A549 (cell line): ENCODE measurements around the gene CKAP2L. TPM values are rescaled to one million over a fixed set of nuclear protein-coding genes. Genes with fewer than 3 reads are reported as not detected.

Experiments
- ATAC-seq, 2 experiments: fragments of 200-7000 bp in 1 of 2; fragments of >200 bp in 1 of 2; cut with Nextera tagmentation in 1 of 2; cut with Tn5 transposase in 1 of 2; 3 replicates each; pipeline versions ENCODE4 v1.8.0 to v1.9.1; 2018 to 2020; ENCODE audit warnings: mild to moderate bottlenecking in 1 of 2, moderate library complexity in 1 of 2
- CTCF ChIA-PET: fragments of 300-600 bp; sonication (Branson Sonifier 250); formaldehyde crosslinking; extraction: SDS; loops from one replicate; lab custom pipeline; 2021; ENCODE audit warnings: antibody characterized with exemption, inconsistent platforms; lab: Yijun Ruan, JAX
- POLR2A ChIA-PET: fragments of 350-600 bp; formaldehyde crosslinking; extraction: SDS; loops from one replicate; lab custom pipeline; 2021; ENCODE audit warnings: antibody characterized with exemption, inconsistent platforms; lab: Yijun Ruan, JAX
- DNase-seq, 2 experiments: peaks; one replicate each; pipeline versions ENCODE4 v3.0.0 to v3.0.0-alpha.2; 2011 to 2016; ENCODE audit warnings: low read depth in 1 of 2, low spot score in 1 of 2
- FAIRE-seq: peaks from 2 replicates; lab custom pipeline; 2011; peaks lifted over from hg19 to GRCh38; lab: Jason Lieb, UNC
- H3K27ac ChIP-seq, 2 experiments: fragments of >200 bp; sonication (Bioruptor Twin); formaldehyde crosslinking; 3 replicates each; pipeline ENCODE4 v1.5.1; 2016 to 2017
- H3K4me1 ChIP-seq: fragments of >200 bp; sonication (Bioruptor Twin); formaldehyde crosslinking; 3 replicates; pipeline ENCODE4 v1.6.1; 2016
- H3K4me2 ChIP-seq: fragments of >200 bp; sonication (Bioruptor Twin); formaldehyde crosslinking; 3 replicates; pipeline ENCODE4 v1.6.1; 2016
- H3K4me3 ChIP-seq: fragments of >200 bp; sonication (Bioruptor Twin); formaldehyde crosslinking; 3 replicates; pipeline ENCODE4 v1.5.1; 2016
- H3K9me3 ChIP-seq: fragments of >200 bp; sonication (Bioruptor Twin); formaldehyde crosslinking; 3 replicates; pipeline ENCODE4 v1.6.1; 2016
- BHLHE40 ChIP-seq: IDR thresholded peaks from 2 replicates; pipeline ENCODE4 v1.6.1; 2012; ENCODE audit warnings: low read depth, low read length, inconsistent platforms
- CBX2 ChIP-seq: fragments of 200-600 bp; sonication (generic); IDR thresholded peaks from 2 replicates; pipeline ENCODE4 v1.6.1; 2016; ENCODE audit warnings: low read depth, mild to moderate bottlenecking, borderline replicate concordance
- CEBPB ChIP-seq, 2 experiments: fragments of >200 bp in 1 of 2; sonication (Bioruptor Twin) in 1 of 2; formaldehyde crosslinking in 1 of 2; IDR thresholded peaks; 2 replicates each; pipeline ENCODE4 v1.6.1; 2012 to 2016
- EHMT2 ChIP-seq: fragments of 200-600 bp; sonication (generic); IDR thresholded peaks from 2 replicates; pipeline ENCODE4 v1.6.1; 2016; ENCODE audit warnings: antibody characterized with exemption, low read depth, mild to moderate bottlenecking, moderate library complexity
- EP300 ChIP-seq, 2 experiments: fragments of >200 bp; sonication (Bioruptor Twin); formaldehyde crosslinking; IDR thresholded peaks; 2 replicates in 1 of 2; 3 replicates in 1 of 2; pipeline ENCODE4 v1.6.1; 2016 to 2017
- HOXB13 ChIP-seq: fragments of 250-450 bp; sonication (Bioruptor Pico); IDR thresholded peaks from 2 replicates; pipeline ENCODE4 v1.5.0; 2020; ENCODE audit warnings: low read depth, mild to moderate bottlenecking, moderate library complexity
- HOXB5 ChIP-seq: fragments of 250-450 bp; sonication (Bioruptor Pico); IDR thresholded peaks from 2 replicates; pipeline ENCODE4 v1.5.0; 2020; ENCODE audit warnings: mild to moderate bottlenecking, moderate library complexity
- JUN ChIP-seq, 2 experiments: fragments of >200 bp; sonication (Bioruptor Twin); formaldehyde crosslinking; IDR thresholded peaks; 2 replicates in 1 of 2; 3 replicates in 1 of 2; pipeline ENCODE4 v1.6.1; 2016 to 2017
- JUNB ChIP-seq: fragments of >200 bp; sonication (Bioruptor Twin); formaldehyde crosslinking; IDR thresholded peaks from 2 replicates; pipeline ENCODE4 v1.6.1; 2016
- KDM1A ChIP-seq: fragments of 200-600 bp; sonication (generic); IDR thresholded peaks from 2 replicates; pipeline ENCODE4 v1.6.1; 2016; ENCODE audit warnings: low read depth, mild to moderate bottlenecking
- MAFK ChIP-seq: fragments of 450-650 bp; IDR thresholded peaks from 2 replicates; pipeline ENCODE4 v1.6.1; 2014; ENCODE audit not compliant: partially characterized antibody
- NR3C1 ChIP-seq: fragments of >200 bp; sonication (Bioruptor Twin); formaldehyde crosslinking; IDR thresholded peaks from 3 replicates; pipeline ENCODE4 v1.6.1; 2017
- POLR2A ChIP-seq: IDR thresholded peaks from 2 replicates; pipeline ENCODE4 v1.6.1; 2012; ENCODE audit warnings: mild to moderate bottlenecking, low read length
- RAD21 ChIP-seq, 2 experiments: fragments of >200 bp in 1 of 2; sonication (Bioruptor Twin) in 1 of 2; formaldehyde crosslinking in 1 of 2; IDR thresholded peaks in 1 of 2; conservative IDR thresholded peaks in 1 of 2; 2 replicates in 1 of 2; 3 replicates in 1 of 2; pipeline ENCODE4 v1.6.1; 2012 to 2018; ENCODE audit warnings: inconsistent platforms in 1 of 2
- RARB ChIP-seq: fragments of 250-450 bp; sonication (Bioruptor Pico); IDR thresholded peaks from 2 replicates; pipeline ENCODE4 v1.8.0; 2021; ENCODE audit warnings: mild to moderate bottlenecking, moderate library complexity
- RCOR1 ChIP-seq: fragments of 150-350 bp; IDR thresholded peaks from 2 replicates; pipeline ENCODE4 v1.6.1; 2014; ENCODE audit warnings: antibody characterized with exemption, low read length, low read depth
- RNF2 ChIP-seq: fragments of 200-600 bp; sonication (generic); IDR thresholded peaks from 2 replicates; pipeline ENCODE4 v1.6.1; 2016; ENCODE audit warnings: low read depth, mild to moderate bottlenecking, antibody characterized with exemption, moderate library complexity, borderline replicate concordance
- TFCP2L1 ChIP-seq: fragments of 250-450 bp; sonication (Bioruptor Pico); IDR thresholded peaks from 2 replicates; pipeline ENCODE4 v1.5.0; 2021; ENCODE audit warnings: mild to moderate bottlenecking
- ZFP36 ChIP-seq: fragments of 450-650 bp; IDR thresholded peaks from 2 replicates; pipeline ENCODE4 v1.6.1; 2014; ENCODE audit warnings: borderline replicate concordance; ENCODE audit not compliant: partially characterized antibody
- ZNF302 ChIP-seq: fragments of 250-450 bp; sonication (Bioruptor Pico); IDR thresholded peaks from 2 replicates; pipeline ENCODE4 v1.9.0; 2021; ENCODE audit warnings: inconsistent platforms, mild to moderate bottlenecking, moderate library complexity
- WGBS: methylation state at CpG from one replicate; pipeline ENCODE4 v1.1.6; 2017; ENCODE audit errors: missing lambda C conversion rate; 5-methylcytosine and 5-hydroxymethylcytosine counted together
- polyA plus RNA-seq, 4 experiments: library from polyadenylated mRNA; depleted of rRNA in 3 of 4; stranded (reverse); fragments of >200 nt; fragmentation: RNase III in 1 of 4; extraction: RNeasy Plus Mini Kit Qiagen cat#74134 plus additional on column Dnase treatment in 1 of 4; gene quantifications; 2 replicates in 3 of 4; 3 replicates in 1 of 4; pipeline ENCODE4 v1.2.3, GENCODE V29; 2011 to 2017
- TF ChIP-seq, protein P1 (sequence below): IDR thresholded peaks from 2 replicates; pipeline ENCODE4 v1.6.1; 2012
- TF ChIP-seq, protein P2 (sequence below): fragments of 150-350 bp; IDR thresholded peaks from 2 replicates; pipeline ENCODE4 v1.6.1; 2014; ENCODE audit warnings: low read depth, mild to moderate bottlenecking, low read length
- TF ChIP-seq, protein P3 (sequence below): fragments of 250-450 bp; sonication (Bioruptor Pico); IDR thresholded peaks from 2 replicates; pipeline ENCODE4 v1.5.0; 2020; ENCODE audit warnings: low read depth, mild to moderate bottlenecking, moderate library complexity
- TF ChIP-seq, protein P4 (sequence below): IDR thresholded peaks from 2 replicates; pipeline ENCODE4 v1.6.1; 2012

CKAP2L gene
- polyA plus RNA-seq, 2 of the 4 experiments (the other 2 are of a cell fraction): 14.0 to 15.9 TPM

DNA sequence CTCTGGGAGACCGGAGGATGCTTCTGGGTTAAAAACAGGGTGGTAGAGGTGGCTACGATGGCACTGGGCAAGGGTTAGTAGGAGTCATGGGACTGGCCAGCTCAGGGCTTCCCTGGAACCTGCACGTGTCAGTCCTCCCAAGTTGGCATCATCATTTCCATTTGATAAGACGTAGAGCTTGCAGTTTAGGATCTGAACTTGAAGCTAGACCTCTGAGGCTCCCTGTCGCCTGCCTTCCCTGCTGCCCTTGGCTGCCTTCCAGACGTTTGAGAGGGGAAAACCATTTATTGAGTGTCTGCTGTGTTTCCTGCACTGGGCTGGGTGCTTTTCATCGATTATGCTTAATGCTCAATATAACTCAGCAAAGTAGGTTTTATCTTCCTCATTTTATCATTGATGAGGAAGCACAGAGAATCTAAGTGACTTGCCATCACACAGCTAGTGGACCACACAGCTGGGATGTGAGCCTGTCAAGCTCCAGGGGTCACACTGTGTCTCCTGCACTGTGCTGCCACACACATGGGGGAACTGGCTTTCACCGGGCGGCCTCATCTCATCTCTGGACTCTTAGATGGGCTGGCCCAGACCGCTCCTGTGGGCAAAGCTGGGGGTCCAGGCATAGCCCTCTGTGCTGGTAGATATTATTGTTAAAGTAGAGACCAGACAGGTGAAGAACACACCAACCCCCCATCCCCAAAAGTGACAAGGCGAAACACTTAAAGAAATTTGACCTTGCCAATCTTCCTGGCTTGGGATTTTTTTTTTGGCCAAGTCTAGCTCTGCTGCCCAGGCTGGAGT lies 35.8 kb downstream of the CKAP2L start:
- no peak for DNase-seq
- FAIRE-seq: no peak
- ChIA-PET CTCF (interaction anchor here (0.9 to 13.7 kb wide), 17 partner anchors 10 to 473 kb away, joined by 3 to 343 read pairs (median 31); partner anchors contain the start of gene SLC20A1), POLR2A (interaction anchor here (2.9 kb wide), 1 partner anchor 83 kb away, joined by 18 read pairs; the partner anchor contains the start of gene SLC20A1)
- H3K4me1 ChIP-seq: peaks cover 21% of the 10 kb centered on the region
- TF ChIP-seq EP300 (IDR thresholded peaks at IDR 0.05) (no peak), RCOR1 (no peak), HOXB13 (CRISPR knock-in tag) (no peak), RNF2 (no peak), RAD21 (conservative IDR thresholded peaks at IDR 0.05 in 1 of 2, IDR thresholded peaks at IDR 0.05 in 1 of 2) (no peak), HOXB5 (CRISPR knock-in tag) (no peak), JUNB (no peak), RARB (CRISPR knock-in tag) (no peak)
- TF ChIP-seq, protein P1, sequence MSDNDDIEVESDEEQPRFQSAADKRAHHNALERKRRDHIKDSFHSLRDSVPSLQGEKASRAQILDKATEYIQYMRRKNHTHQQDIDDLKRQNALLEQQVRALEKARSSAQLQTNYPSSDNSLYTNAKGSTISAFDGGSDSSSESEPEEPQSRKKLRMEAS: no peak
- TF ChIP-seq, protein P2, sequence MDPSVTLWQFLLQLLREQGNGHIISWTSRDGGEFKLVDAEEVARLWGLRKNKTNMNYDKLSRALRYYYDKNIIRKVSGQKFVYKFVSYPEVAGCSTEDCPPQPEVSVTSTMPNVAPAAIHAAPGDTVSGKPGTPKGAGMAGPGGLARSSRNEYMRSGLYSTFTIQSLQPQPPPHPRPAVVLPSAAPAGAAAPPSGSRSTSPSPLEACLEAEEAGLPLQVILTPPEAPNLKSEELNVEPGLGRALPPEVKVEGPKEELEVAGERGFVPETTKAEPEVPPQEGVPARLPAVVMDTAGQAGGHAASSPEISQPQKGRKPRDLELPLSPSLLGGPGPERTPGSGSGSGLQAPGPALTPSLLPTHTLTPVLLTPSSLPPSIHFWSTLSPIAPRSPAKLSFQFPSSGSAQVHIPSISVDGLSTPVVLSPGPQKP: no peak
- no peak overlapping the region for H3K4me3 ChIP-seq
- H3K4me2 ChIP-seq: no peak overlapping the region
- H3K27ac ChIP-seq: no peak overlapping the region
- no peaks in the 10 kb centered on the region for H3K9me3 ChIP-seq
- WGBS: 54% methylated on average over 11 of the region's 11 CpGs
- ATAC-seq: no peak

DNA sequence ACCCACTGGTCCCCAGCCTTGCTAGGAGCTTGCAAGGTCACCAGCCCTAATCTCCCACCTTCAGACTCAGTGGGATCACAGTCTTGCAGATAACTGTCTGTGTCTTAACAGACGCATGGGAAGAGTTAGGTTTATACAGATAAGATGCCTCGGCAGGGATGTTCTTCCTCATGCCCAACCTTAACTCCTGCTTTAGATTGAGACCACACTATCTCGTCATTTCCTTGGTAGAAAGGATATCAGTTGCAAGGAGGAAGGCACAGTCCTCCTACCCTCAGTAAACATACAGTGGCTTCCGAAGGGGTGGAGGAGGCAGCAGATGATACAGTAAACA lies 36.4 kb downstream of the CKAP2L start:
- no peak for ATAC-seq
- TF ChIP-seq, protein P3, sequence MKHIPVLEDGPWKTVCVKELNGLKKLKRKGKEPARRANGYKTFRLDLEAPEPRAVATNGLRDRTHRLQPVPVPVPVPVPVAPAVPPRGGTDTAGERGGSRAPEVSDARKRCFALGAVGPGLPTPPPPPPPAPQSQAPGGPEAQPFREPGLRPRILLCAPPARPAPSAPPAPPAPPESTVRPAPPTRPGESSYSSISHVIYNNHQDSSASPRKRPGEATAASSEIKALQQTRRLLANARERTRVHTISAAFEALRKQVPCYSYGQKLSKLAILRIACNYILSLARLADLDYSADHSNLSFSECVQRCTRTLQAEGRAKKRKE (CRISPR knock-in tag): no peak
- no peak for TF ChIP-seq ZFP36
- TF ChIP-seq POLR2A: no peak
- TF ChIP-seq CBX2: no peak
- no peak for TF ChIP-seq KDM1A
- TF ChIP-seq BHLHE40: no peak
- TF ChIP-seq, all 56 proteins: peak for 0
- H3K4me1 ChIP-seq: peaks cover 21% of the 10 kb centered on the region
- H3K4me2 ChIP-seq: no peak overlapping the region
- CTCF ChIA-PET: interaction anchor here (1.1 to 13.7 kb wide), 21 partner anchors 9 to 606 kb away, joined by 3 to 343 read pairs (median 24); partner anchors contain the start of gene SLC20A1
- H3K4me3 ChIP-seq: no peak overlapping the region
- POLR2A ChIA-PET: interaction anchor here (2.9 kb wide), 1 partner anchor 83 kb away, joined by 18 read pairs; the partner anchor contains the start of gene SLC20A1
- no peak overlapping the region for H3K27ac ChIP-seq
- FAIRE-seq (no peak), DNase-seq (no peak)
- H3K9me3 ChIP-seq: no peaks in the 10 kb centered on the region
- 74% methylated on average over 4 of the region's 4 CpGs for WGBS

DNA sequence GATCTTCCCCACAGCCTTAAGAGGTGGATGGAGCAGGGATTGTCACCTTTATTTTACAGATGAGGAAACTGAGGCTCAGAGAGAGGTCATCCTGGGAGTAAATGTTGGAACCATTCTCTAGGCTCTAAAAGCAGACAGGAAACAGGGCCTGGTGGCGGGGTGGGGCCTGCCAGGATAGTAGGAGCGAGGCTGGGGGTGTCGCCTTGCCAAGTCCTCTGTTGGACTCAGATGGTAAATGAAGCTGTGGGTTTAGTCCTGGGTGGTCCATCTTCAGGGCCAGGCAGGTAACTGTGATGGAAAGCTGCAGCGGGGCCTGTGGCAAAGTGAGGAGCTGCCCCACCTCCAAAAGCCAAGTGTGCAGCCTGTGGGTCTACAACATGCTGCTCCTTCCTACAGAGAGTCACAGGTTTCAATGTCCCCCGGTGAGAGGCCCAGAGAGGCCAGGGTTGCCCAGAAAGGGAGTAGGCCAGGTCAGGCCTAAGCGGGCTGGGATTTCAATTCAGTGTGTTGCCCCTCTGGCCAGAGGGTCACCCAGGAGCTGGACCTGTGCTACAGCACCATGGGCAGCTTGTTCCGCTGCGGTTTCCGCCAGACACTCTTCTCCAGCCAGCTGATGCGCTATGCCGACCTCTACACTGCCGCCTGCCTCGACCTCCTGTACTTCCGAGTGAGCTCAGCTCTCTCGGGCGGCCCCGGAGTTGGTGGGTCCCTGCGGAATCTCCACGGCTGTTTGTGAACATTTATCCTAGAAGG lies 37.0 kb downstream of the CKAP2L start:
- Histone ChIP-seq H3K9me3 (no peaks in the 10 kb centered on the region), H3K4me2 (no peak overlapping the region), H3K4me1 (peaks cover 21% of the 10 kb centered on the region), H3K27ac (peak overlapping the region in 1 of 2 experiments; percentile 86; a peak in 2 of 6 replicates), H3K4me3 (no peak overlapping the region)
- FAIRE-seq: no peak
- ATAC-seq: no peak
- POLR2A ChIA-PET: interaction anchor here (1.3 to 2.9 kb wide), 2 partner anchors 82 to 101 kb away, joined by 4 to 18 read pairs; partner anchors contain the start of gene SLC20A1
- DNase-seq: no peak
- CTCF ChIA-PET: interaction anchor here (0.5 to 13.7 kb wide), 49 partner anchors 9 to 606 kb away, joined by 3 to 343 read pairs (median 8); partner anchors contain the start of genes CHCHD5 and SLC20A1
- 80% methylated on average over 19 of the region's 19 CpGs for WGBS
- TF ChIP-seq MAFK: no peak
- no peak for TF ChIP-seq TFCP2L1 (CRISPR knock-in tag)
- TF ChIP-seq, protein P4, sequence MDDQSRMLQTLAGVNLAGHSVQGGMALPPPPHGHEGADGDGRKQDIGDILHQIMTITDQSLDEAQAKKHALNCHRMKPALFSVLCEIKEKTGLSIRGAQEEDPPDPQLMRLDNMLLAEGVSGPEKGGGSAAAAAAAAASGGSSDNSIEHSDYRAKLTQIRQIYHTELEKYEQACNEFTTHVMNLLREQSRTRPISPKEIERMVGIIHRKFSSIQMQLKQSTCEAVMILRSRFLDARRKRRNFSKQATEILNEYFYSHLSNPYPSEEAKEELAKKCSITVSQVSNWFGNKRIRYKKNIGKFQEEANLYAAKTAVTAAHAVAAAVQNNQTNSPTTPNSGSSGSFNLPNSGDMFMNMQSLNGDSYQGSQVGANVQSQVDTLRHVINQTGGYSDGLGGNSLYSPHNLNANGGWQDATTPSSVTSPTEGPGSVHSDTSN: no peak
- no peak for TF ChIP-seq ZNF302 (CRISPR knock-in tag)
- TF ChIP-seq CEBPB (IDR thresholded peaks at IDR 0.05): no peak
- no peak for TF ChIP-seq KDM1A
- TF ChIP-seq JUN (IDR thresholded peaks at IDR 0.05): no peak
- no peak for TF ChIP-seq BHLHE40
- no peak for TF ChIP-seq NR3C1
- TF ChIP-seq RNF2: no peak
- TF ChIP-seq JUNB: no peak
- no peak for TF ChIP-seq EHMT2
